HFFc6 (cell line): Measurements from ENCODE around the gene GLCE. TPM values are rescaled to one million over a fixed set of nuclear protein-coding genes. Genes with fewer than 3 reads are reported as not detected.
A peak's percentile ranks its signal among the peaks of the same experiment; 100 is the strongest.

ENCODE experiments used
- DNase-seq: peaks from one replicate; pipeline ENCODE4 v3.0.0-alpha.2; 2018
- H3K27ac Mint-ChIP-seq: 2 replicates; pipeline ENCODE4 v1.8.0; 2020; ENCODE audit warnings: mild to moderate bottlenecking, mixed read lengths
- H3K27me3 Mint-ChIP-seq: 2 replicates; pipeline ENCODE4 v1.8.0; 2021; ENCODE audit warnings: mild to moderate bottlenecking, moderate library complexity, mixed read lengths; ENCODE audit not compliant: insufficient read depth
- H3K36me3 Mint-ChIP-seq: 2 replicates; pipeline ENCODE4 v1.8.0; 2021; ENCODE audit warnings: low read depth, mixed read lengths
- H3K4me1 Mint-ChIP-seq: 2 replicates; pipeline ENCODE4 v1.8.0; 2020; ENCODE audit warnings: low read depth, mixed read lengths
- H3K4me3 Mint-ChIP-seq: 2 replicates; pipeline ENCODE4 v1.8.0; 2020; ENCODE audit warnings: mild to moderate bottlenecking, moderate library complexity, mixed read lengths
- H3K9me3 Mint-ChIP-seq: 2 replicates; pipeline ENCODE4 v1.8.0; 2020; ENCODE audit warnings: mild to moderate bottlenecking, mixed read lengths
- total RNA-seq, 6 experiments: library from RNA; stranded (reverse); fragmentation: NEBNext Ultra II Directional; extraction: Animal tissue kit (Norgen Biotek cat#: 25700); gene quantifications; 2 replicates in 1 of 6; 3 replicates in 5 of 6; pipeline ENCODE4 v1.2.3, GENCODE V29; 2021
- TF ChIP-seq, protein P1 (sequence below): fragments of 200-600 bp; sonication (generic); IDR thresholded peaks from 2 replicates; pipeline ENCODE4 v1.5.0; 2021; ENCODE audit warnings: antibody characterized with exemption, mild to moderate bottlenecking

Gene GLCE
- total RNA-seq, 6 experiments from 2014 or later: 13.2 to 20.6 (median 17.7) TPM

- peak overlapping the region; percentile 94 for H3K4me3 Mint-ChIP-seq
- TF ChIP-seq, protein P1, sequence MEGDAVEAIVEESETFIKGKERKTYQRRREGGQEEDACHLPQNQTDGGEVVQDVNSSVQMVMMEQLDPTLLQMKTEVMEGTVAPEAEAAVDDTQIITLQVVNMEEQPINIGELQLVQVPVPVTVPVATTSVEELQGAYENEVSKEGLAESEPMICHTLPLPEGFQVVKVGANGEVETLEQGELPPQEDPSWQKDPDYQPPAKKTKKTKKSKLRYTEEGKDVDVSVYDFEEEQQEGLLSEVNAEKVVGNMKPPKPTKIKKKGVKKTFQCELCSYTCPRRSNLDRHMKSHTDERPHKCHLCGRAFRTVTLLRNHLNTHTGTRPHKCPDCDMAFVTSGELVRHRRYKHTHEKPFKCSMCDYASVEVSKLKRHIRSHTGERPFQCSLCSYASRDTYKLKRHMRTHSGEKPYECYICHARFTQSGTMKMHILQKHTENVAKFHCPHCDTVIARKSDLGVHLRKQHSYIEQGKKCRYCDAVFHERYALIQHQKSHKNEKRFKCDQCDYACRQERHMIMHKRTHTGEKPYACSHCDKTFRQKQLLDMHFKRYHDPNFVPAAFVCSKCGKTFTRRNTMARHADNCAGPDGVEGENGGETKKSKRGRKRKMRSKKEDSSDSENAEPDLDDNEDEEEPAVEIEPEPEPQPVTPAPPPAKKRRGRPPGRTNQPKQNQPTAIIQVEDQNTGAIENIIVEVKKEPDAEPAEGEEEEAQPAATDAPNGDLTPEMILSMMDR: peak; percentile 42; the same call in 1 of the 2 replicates
- no peaks in the 10 kb centered on the region; the same call in 1 of the 2 replicates for H3K27me3 Mint-ChIP-seq
- DNase-seq: no peak
- H3K27ac Mint-ChIP-seq: peak overlapping the region; percentile 59
- H3K4me1 Mint-ChIP-seq: peaks cover 42% of the 10 kb centered on the region
- no peaks in the 10 kb centered on the region for H3K9me3 Mint-ChIP-seq
- no peaks in the 10 kb centered on the region for H3K36me3 Mint-ChIP-seq
Measured at GRCh38 chr15:69161079-69161877, 843 bp downstream of the GLCE start.

DNA sequence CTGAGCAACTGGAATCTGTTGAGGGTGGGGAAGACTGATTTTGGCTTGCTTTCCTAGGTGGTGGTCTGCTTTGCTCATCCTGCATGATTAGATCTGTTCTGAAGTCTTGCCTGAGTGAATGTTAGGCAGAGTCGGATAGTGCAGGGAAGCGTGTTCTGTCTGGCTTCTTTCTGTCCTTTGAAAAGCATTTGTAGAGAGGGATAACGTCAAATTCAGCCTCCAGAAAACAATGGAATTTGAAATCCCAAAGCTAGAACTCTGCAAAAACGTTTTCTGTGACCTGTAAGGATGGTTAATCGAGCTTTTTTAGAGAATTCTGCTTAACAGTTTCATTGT is 1.4 kb downstream of the GLCE start:
- TF ChIP-seq, protein P1: no peak
- Mint-ChIP-seq H3K27ac (peak overlapping the region; percentile 59; the same call in 1 of the 2 replicates), H3K36me3 (no peaks in the 10 kb centered on the region), H3K4me3 (peak overlapping the region; percentile 94), H3K27me3 (no peaks in the 10 kb centered on the region; the same call in 1 of the 2 replicates), H3K4me1 (peaks cover 42% of the 10 kb centered on the region), H3K9me3 (no peaks in the 10 kb centered on the region)
- DNase-seq: no peak

DNA sequence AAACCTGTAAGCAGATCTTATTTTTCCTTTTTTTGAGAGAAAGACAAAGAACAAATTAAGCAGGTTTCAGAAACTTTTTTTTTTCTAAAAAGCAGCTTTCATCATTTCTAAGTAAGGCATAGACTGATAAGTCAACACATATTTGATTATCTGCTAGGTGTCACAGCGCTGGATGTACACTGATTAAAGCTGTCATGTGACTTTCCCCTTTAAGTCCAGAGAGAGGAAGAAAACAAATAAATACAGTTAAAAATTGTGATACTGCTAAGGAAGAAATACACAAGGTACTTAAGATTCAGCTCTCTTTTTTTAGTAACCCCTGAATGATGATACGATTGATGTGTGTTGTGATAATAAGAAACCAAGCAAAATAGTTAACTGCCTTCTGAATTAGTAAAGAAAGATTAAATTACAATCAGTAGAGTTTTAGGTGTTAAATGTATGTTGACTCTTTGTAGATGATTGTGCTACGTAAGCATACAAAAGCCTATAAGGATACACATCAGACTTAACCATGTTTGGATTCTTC is 2.8 kb downstream of the GLCE start:
- H3K36me3 Mint-ChIP-seq: no peaks in the 10 kb centered on the region
- H3K4me1 Mint-ChIP-seq: peaks cover 42% of the 10 kb centered on the region
- no peak overlapping the region for H3K27ac Mint-ChIP-seq
- H3K27me3 Mint-ChIP-seq: no peaks in the 10 kb centered on the region; the same call in 1 of the 2 replicates
- no peaks in the 10 kb centered on the region for H3K9me3 Mint-ChIP-seq
- no peak overlapping the region for H3K4me3 Mint-ChIP-seq
- TF ChIP-seq, protein P1: no peak
- DNase-seq: no peak

GRCh38 chr15:69164807-69165636 is 4.6 kb downstream of the GLCE start:
- TF ChIP-seq, protein P1: no peak
- peak; percentile 59 for DNase-seq
- peak overlapping the region; percentile 38 for H3K4me3 Mint-ChIP-seq

DNA sequence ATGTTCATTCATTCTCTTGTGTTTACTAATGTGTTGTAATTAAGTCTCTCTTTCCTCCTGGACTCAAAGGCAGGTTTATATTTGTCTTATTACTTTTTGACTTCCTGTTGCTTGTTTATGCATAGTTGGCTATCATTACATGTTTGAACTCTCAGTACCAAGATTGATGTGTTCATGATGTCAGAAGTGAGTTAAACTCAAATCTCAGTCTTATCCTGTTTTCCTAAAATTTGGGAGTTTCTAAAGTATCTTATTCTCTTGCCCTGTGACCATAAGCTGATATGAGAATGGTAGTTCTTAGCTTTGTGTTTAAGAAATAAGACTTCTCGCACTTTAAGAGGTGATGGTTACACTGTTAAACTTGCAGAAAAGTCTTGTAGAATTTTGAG is 5.2 kb downstream of the GLCE start:
- no peaks in the 10 kb centered on the region for H3K27me3 Mint-ChIP-seq
- H3K36me3 Mint-ChIP-seq: no peaks in the 10 kb centered on the region
- no peaks in the 10 kb centered on the region for H3K9me3 Mint-ChIP-seq
- no peak for DNase-seq
- H3K4me3 Mint-ChIP-seq: peak overlapping the region; percentile 38; the same call in 1 of the 2 replicates
- TF ChIP-seq, protein P1: no peak
- H3K27ac Mint-ChIP-seq: peak overlapping the region; percentile 32
- H3K4me1 Mint-ChIP-seq: peaks cover 35% of the 10 kb centered on the region

More at GRCh38 chr15:69164807-69165636, 4.6 kb downstream of the GLCE start:
- no peaks in the 10 kb centered on the region for H3K36me3 Mint-ChIP-seq
- H3K27me3 Mint-ChIP-seq: no peaks in the 10 kb centered on the region
- peak overlapping the region; percentile 32 for H3K27ac Mint-ChIP-seq
- peaks cover 37% of the 10 kb centered on the region for H3K4me1 Mint-ChIP-seq
- no peaks in the 10 kb centered on the region for H3K9me3 Mint-ChIP-seq
